ENCODE data around the gene MKNK1.

- TF ChIP-seq CTCF (optimal IDR thresholded peaks at IDR 0.05 in 1 of 3, IDR thresholded peaks at IDR 0.05 in 1 of 3, conservative IDR thresholded peaks at IDR 0.05 in 1 of 3; ENCODE audit: extremely low read depth in 1 of 3, insufficient read depth in 2 of 3, low read length in 3 of 3) (no peak), EZH2 (IDR thresholded peaks at IDR 0.05; ENCODE audit: low read length) (no peak)
These were observed 93.1 kb downstream of the MKNK1 start for GRCh38 chr1:46510998-46511365.
